ENCODE results near the gene DAW1. TPM values are rescaled to one million over a fixed set of nuclear protein-coding genes. Genes with fewer than 3 reads are reported as not detected.

The DAW1 gene
- total RNA-seq, 1 experiment from 2014 or later, result 0.37 TPM

- H2BK20ac ChIP-seq (ENCODE audit: low read depth, low read length, poor library complexity, severe bottlenecking), result no peak overlapping the region
- Mint-ChIP-seq H3K4me1 (no peaks in the 10 kb centered on the region), H3K27ac (no peak overlapping the region), H3K9me3 (peaks cover 1 to 2% of the 10 kb centered on the region in 2 experiments; a peak in 1 of 5 replicates), H3K27me3 (ENCODE audit: low read depth) (no peaks in the 10 kb centered on the region), H3K36me3 (ENCODE audit: insufficient read depth in 1 of 3, low read depth in 3 of 3) (no peaks in the 10 kb centered on the region; a peak in 1 of 7 replicates), H3K4me3 (no peak overlapping the region)
- H4K5ac ChIP-seq (ENCODE audit: insufficient read length, low read depth, low read length), result no peak overlapping the region
- WGBS (ENCODE audit: extremely low coverage, insufficient read length, low lambda C conversion rate), result no CpG with 5 or more reads among the region's 3 CpGs
- no peaks in the 10 kb centered on the region for H3K27me3 ChIP-seq (ENCODE audit: insufficient read depth, low read length)
- no peaks in the 10 kb centered on the region for H3K79me1 ChIP-seq (ENCODE audit: insufficient read depth, low read depth, low read length, poor library complexity, severe bottlenecking)
- H2BK15ac ChIP-seq (ENCODE audit: low read depth, low read length), result no peak overlapping the region
- H3K4ac ChIP-seq (ENCODE audit: low read depth, low read length), result no peak overlapping the region
- no peak overlapping the region for H2AFZ ChIP-seq (ENCODE audit: low read length)
- no peak overlapping the region for H2BK12ac ChIP-seq (ENCODE audit: insufficient read length, low read depth, low read length)
- H2BK120ac ChIP-seq (ENCODE audit: low read depth, low read length, poor library complexity, severe bottlenecking), result no peak overlapping the region
- no peaks in the 10 kb centered on the region for H4K20me1 ChIP-seq (ENCODE audit: control insufficient read depth, insufficient read depth, insufficient read length)
- H3K23ac ChIP-seq (ENCODE audit: insufficient read length, low read depth, low read length), result no peak overlapping the region
- DNase-seq, result no peak
- H3K27ac ChIP-seq (ENCODE audit: insufficient read length, low read depth, low read length), result no peak overlapping the region
- no peak for TF ChIP-seq CTCF (conservative IDR thresholded peaks at IDR 0.05)
- H2BK5ac ChIP-seq (ENCODE audit: insufficient read length, low read length), result no peak overlapping the region
- H3K9ac ChIP-seq (ENCODE audit: extremely low read depth, insufficient read length, low read length), result no peak overlapping the region
- no peaks in the 10 kb centered on the region for H3K23me2 ChIP-seq (ENCODE audit: insufficient read length, low read depth, low read length, poor library complexity, severe bottlenecking)
- H3K18ac ChIP-seq (ENCODE audit: insufficient read length, low read depth, low read length), result no peak overlapping the region
- no peak overlapping the region for H3K4me2 ChIP-seq (ENCODE audit: insufficient read depth, insufficient read length, low read length)
- no peak overlapping the region for H2AK5ac ChIP-seq (ENCODE audit: insufficient read length, low read length)
- no peak overlapping the region for H4K8ac ChIP-seq (replicated peaks; ENCODE audit: insufficient read length, low read depth, low read length)
- no peaks in the 10 kb centered on the region for H3K79me2 ChIP-seq (ENCODE audit: insufficient read depth, low read length)
- H3K14ac ChIP-seq (ENCODE audit: insufficient read depth, low read length), result no peak overlapping the region
- H3K56ac ChIP-seq (ENCODE audit: insufficient read length, low read depth, low read length), result no peak overlapping the region
- no peaks in the 10 kb centered on the region for H3K9me3 ChIP-seq (ENCODE audit: control insufficient read depth, low read depth, low read length)
- no peaks in the 10 kb centered on the region for H3K4me1 ChIP-seq (ENCODE audit: insufficient read depth, low read length)
- no peak overlapping the region for H4K91ac ChIP-seq (ENCODE audit: insufficient read length, low read depth, low read length)
- H3T11ph ChIP-seq (ENCODE audit: low read length), result no peak overlapping the region
Measured at GRCh38 chr2:227960317-227960716, 88.9 kb downstream of the DAW1 start.

All from H9 (cell line).